HG03558 (cell line): ENCODE results near the gene EPHB3.

ENCODE experiments used
- ATAC-seq: cut with Tn5 transposase; IDR thresholded peaks from one replicate; pipeline ENCODE4 v1.9.1; 2021; ENCODE audit warnings: moderate number of reproducible peaks; ENCODE audit not compliant: unreplicated experiment; ENCODE audit errors: extremely low read depth

The EPHB3 gene

DNA sequence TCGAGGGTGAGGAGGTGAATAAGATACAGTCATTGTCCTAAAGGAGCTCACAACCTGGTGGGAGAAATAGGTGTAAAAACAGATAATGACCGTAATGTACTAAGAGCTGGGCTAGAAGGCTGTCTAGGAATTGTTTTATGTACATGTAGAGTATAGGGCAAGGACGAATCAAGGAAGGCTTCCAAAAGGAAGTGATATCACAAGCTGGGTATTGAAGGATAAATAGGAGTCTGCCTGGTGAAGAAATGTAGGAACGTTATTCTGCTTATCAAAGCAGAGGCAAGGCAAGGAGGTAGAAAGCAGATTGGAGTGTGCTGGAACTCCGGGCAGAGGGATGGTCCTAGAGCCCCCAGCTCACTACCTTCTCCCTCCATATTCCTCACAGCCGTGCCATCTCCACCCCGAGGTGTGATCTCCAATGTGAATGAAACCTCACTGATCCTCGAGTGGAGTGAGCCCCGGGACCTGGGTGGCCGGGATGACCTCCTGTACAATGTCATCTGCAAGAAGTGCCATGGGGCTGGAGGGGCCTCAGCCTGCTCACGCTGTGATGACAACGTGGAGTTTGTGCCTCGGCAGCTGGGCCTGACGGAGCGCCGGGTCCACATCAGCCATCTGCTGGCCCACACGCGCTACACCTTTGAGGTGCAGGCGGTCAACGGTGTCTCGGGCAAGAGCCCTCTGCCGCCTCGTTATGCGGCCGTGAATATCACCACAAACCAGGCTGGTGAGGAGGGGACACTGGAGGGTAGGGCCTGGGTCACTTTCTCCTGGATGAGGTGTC, 15.1 kb downstream of the EPHB3 start:
- ATAC-seq = no peak

DNA sequence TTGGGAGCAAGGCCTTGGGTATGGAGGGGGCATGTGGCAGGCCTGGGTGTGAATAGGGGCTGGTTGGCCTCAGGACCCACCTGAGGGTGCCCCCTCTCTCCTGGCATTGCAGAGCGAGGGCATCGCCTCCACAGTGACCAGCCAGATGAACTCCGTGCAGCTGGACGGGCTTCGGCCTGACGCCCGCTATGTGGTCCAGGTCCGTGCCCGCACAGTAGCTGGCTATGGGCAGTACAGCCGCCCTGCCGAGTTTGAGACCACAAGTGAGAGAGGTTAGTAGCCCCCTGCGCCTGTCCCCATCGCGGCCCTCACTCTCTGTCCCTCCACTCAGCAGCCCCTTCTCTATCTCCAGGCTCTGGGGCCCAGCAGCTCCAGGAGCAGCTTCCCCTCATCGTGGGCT, 16.0 kb downstream of the EPHB3 start:
- ATAC-seq = no peak

- no peak for ATAC-seq
Observed at GRCh38 chr3:184578218-184578617, 16.6 kb downstream of the EPHB3 start.

DNA sequence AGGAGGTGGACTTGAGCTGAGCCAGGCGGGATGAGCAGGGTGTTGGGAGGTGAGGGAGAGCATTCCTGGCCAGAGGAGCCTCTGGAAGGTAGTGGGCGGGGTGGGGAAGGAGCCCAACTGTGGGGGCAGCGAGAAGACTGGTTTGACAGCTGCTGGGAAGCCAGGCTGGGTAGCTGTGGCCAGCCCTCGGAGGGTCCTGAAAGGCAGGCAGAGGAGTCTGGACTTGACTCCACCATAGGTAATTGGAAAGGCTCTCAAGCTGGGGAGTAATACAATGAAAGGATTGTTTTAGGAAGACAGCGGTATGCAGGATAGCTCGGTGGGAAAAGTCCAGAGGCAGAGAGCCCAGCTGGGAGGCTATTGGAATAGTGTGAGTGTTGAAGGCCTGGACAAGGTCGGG, 17.2 kb downstream of the EPHB3 start:
- no peak for ATAC-seq

GRCh38 chr3:184579513-184579912, 17.9 kb downstream of the EPHB3 start:
- ATAC-seq = no peak

DNA sequence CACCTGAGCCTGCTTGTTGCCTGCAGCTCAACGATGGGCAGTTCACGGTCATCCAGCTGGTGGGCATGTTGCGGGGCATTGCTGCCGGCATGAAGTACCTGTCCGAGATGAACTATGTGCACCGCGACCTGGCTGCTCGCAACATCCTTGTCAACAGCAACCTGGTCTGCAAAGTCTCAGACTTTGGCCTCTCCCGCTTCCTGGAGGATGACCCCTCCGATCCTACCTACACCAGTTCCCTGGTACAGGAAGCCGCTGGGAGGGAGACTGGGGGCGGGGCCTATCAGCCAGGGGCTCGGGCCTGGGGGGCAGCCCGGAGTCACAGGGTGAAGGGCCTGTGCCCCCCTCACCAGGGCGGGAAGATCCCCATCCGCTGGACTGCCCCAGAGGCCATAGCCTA, 18.8 kb downstream of the EPHB3 start:
- ATAC-seq = no peak

- ATAC-seq = no peak
Observed at GRCh38 chr3:184581331-184581855, 19.8 kb downstream of the EPHB3 start.

DNA sequence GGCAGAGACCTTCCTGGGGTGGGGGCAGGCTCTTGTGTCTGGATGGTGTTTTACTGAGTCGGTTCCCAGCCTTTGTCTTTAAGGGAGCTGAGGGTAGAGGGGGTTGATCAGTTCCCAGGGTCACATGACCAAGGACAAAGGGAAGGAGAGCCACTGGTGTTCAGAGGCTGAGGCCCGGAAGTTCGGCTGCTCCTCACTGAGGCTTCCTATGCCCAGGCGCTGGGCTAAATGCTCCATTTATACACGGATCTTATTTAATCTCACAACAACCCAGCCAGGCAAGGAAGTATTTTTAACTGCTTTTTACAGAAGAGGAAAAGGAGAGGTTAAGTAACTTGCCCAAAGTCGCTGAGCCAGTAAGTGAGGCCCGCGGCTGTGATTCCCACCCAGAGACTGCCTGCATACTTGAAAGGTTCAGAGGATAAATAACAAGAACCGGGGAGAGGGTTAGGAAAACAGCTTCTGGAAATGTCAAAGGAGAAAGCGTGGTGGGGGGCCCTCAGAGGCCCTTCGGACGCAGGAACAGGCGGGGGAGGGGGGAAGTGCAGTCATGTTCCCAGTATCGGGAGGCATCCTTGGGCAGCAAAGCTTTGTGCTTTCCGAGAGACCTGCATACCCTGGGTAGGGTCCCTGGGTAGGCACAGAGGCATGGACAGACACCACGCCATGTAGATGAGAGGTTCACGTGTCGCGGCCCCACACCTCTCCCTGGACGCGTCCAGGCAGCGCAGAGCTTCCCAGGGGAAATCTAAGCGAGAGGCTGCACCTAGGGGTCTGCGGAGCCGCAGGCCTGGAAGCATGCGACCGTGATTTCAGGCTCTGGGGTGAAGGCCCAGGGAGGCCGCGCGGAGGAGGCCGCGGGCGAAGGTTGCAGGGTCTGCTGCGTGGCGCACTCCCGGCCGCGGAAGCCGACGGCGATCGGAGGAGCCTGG, 21.3 kb downstream of the EPHB3 start:
- ATAC-seq = no peak

GRCh38 chr3:184583578-184584451, 22.2 kb downstream of the EPHB3 start:
- ATAC-seq = no peak

DNA sequence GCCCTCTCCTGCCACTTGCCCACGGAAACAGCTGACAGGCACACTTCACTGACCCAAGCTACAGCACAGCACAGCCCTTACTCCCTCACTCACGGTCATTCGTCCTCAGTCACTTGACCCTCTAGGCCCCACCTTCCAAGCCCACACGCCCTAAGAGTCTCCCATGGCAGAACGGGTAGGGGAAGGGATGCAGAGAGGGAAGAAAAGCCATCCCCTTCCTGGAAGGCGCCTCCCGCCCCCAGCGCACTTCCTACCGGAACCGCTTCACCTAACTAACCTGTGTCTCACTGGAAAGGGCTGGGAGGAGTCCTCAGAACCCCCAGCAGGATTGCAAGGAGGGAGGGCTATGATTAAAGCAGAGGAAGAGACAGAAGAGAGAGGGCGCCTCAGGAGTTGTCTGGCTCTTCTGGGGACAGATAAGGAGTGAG, 22.9 kb downstream of the EPHB3 start:
- ATAC-seq = no peak

GRCh38 chr3:184585545-184585944, 24.0 kb downstream of the EPHB3 start:
- ATAC-seq = no peak

GRCh38 chr3:184586851-184587250, 25.3 kb downstream of the EPHB3 start:
- ATAC-seq = no peak

- ATAC-seq = no peak
Observed at GRCh38 chr3:184588776-184589175, 27.2 kb downstream of the EPHB3 start.

DNA sequence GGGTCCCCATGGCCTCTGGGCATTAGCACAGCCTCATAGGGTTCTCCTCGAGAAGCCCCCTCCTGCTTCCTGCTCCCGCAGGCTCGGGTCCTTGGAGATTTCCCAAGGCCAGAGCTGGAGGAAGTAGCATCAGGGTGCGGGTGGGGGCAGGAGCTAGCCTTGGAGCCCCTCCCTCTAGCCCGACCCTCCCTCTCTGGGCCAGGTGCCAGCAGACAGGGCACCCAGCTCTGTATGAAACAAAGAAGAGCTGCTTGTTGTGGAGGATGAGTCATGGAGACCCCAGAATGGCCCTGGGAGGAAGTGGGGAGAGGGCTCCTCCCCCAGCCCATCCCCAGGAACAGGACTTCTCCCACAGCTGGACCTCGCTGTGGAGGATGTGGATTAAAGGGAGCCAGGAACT, 29.2 kb downstream of the EPHB3 start:
- ATAC-seq = no peak

GRCh38 chr3:184591789-184592188, 30.2 kb downstream of the EPHB3 start:
- no peak for ATAC-seq

DNA sequence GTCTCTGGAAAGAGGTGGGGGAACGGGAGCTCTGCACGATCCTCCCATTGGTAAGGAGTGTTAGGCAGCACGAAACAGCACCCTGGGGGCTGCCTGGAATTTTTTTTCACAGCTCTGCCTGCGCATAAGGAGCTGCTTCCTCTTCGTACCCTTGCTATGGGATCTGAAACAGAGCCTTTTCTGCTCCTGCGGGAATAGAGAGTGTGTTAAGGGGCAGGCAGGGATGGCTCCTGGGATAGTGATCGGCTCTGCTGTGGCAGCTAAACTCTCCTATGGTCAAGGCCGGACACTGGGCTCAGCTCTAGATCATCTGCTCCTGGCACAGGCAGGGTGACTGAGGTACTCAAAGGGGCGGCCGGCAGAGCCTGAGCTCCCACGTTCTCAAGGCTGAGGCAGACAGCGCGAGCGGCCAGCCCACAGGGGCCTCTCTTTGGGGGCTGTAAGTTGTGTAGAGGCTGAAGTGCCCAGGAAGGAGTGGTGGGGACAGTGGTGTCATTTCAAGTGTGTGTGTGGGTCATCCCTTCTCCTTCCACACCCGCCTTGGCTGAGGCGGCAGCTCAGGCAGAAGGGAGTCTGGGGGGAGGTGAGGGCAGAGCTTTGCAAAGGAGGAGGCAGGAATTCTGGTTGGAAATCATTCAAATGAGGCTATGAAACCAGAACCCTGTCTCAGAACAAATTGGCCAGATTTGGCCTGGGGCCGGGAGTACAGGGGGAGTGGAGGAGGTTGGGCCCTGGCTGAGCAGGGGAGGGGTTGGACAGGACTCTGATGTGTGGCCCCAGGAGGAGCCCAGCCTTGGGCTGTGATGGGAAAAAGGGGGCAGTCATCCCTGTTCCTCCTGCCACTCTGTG, 31.0 kb downstream of the EPHB3 start:
- no peak for ATAC-seq

DNA sequence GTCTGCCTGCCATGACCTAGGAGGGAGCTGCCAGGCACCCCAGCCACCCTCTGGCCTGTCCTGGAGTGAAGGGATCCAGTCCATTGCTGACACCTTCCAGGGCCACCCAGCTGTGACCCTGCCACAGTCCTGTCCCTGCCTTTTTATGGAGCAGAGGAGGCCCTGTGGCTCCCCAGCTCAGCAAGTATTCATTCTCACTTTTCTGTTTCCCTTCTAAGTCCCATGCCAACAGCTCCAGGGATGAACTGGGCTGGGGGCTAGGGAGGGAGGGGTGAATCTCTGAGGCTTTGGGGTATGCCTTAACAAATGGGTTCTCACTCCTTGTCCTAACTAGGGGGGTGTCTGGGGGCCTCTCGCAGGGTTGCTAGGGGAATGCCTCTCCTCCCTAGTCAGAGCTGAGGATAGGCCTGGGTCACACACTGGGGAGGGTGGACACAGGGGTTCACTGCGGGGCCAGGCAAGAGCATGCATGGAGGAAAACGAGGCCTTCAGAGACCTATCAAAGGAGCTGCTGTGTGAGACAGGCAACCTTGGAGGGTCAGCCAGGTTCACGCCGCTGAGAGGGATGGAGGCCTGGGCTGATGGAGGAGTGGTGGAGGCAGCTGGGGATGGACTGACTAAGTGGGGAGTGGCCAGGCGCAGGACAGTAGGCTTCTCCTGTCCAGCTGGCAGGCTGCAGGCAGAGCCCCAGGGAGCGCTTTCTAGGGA, 31.8 kb downstream of the EPHB3 start:
- no peak for ATAC-seq

- ATAC-seq = no peak
Observed at GRCh38 chr3:184593928-184594303, 32.3 kb downstream of the EPHB3 start.
